ENCODE results near the gene DISC1.

DNA sequence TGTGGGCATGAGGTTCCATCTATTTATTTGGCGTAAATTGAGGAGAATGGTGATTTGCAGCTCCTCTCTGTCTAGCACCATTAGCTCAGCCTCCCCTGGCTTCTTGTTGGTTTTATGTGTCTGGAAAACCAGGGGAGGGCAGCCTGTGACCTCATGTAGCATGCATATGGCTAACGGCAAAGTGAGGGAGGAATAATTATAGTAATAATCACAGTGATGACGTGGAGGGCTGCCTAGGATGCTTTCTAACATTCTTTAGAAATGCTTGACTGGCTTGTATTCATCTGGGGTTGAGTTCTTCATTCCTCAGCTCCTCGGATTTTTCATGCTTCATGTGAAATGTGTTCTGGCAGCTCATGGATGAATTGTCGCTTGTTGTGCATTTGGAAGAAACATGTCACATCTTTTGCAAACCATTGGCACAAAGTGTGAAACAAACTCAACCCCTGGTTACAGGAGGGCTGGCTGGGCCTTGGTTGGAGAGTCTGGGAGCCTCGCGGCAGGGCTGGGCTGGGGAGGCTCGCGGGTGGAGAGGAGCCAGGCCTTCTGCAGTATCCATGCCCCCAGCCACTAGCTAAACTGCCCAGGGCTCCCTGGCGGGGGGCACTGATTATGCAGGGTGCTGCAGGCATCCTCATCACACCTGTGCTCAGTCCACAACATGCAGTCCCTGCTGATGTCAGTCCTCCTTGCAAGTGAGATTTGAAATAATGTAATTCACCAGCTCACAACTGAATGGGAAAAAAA lies 149.6 kb downstream of the DISC1 start:
- TF ChIP-seq, protein P1, sequence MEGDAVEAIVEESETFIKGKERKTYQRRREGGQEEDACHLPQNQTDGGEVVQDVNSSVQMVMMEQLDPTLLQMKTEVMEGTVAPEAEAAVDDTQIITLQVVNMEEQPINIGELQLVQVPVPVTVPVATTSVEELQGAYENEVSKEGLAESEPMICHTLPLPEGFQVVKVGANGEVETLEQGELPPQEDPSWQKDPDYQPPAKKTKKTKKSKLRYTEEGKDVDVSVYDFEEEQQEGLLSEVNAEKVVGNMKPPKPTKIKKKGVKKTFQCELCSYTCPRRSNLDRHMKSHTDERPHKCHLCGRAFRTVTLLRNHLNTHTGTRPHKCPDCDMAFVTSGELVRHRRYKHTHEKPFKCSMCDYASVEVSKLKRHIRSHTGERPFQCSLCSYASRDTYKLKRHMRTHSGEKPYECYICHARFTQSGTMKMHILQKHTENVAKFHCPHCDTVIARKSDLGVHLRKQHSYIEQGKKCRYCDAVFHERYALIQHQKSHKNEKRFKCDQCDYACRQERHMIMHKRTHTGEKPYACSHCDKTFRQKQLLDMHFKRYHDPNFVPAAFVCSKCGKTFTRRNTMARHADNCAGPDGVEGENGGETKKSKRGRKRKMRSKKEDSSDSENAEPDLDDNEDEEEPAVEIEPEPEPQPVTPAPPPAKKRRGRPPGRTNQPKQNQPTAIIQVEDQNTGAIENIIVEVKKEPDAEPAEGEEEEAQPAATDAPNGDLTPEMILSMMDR (IDR thresholded peaks at IDR 0.05; ENCODE audit: extremely low read depth in 1 of 2, insufficient read depth in 1 of 2, low read depth in 1 of 2, low read length in 2 of 2) = no peak
- TF ChIP-seq POLR2A (IDR thresholded peaks at IDR 0.05; ENCODE audit: low read depth, low read length) (no peak), FOS (IDR thresholded peaks at IDR 0.05; ENCODE audit: borderline replicate concordance, insufficient read depth, low read length) (no peak), JUN (IDR thresholded peaks at IDR 0.05; ENCODE audit: borderline replicate concordance, insufficient read depth, insufficient read length, low read depth) (no peak), EZH2 (IDR thresholded peaks at IDR 0.05; ENCODE audit: borderline replicate concordance, low read depth, low read length, severe bottlenecking) (no peak), GATA2 (IDR thresholded peaks at IDR 0.05; ENCODE audit: insufficient read depth, insufficient read length, low read depth, low read length) (no peak)
